Measurements from ENCODE around the gene METTL23. TPM values are rescaled to one million over a fixed set of nuclear protein-coding genes. Genes with fewer than 3 reads are reported as not detected.
A peak's percentile ranks its signal among the peaks of the same experiment; 100 is the strongest.

Gene METTL23
- total and polyA plus RNA-seq, 2 donors (not counting 3 experiments of a cell fraction or from before 2014, with no cell fraction given) = 19.5 to 33.4 TPM

DNA sequence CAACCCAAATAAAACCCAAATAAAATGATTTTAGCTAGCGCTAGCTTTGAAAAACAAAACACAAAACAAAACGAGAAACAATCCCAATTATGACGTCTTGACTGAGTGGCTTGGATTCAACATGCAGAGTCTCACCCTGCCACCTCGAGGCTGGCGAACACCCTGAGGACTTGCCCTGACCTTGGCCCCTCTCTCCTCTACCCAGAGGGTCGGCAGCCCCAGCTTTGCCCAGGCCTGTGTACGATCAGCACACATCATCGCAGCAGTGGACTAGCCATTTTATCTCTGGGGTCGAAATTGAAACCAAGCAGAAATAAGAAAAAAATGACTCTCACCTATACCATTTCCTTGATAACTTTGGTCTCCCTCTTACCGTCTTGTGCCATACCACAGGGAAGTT lies 5.2 kb upstream of the METTL23 start:
- CTCF ChIA-PET = interaction anchor here (1.6 kb wide), 1 partner anchor 40 kb away, joined by 4 read pairs; no protein-coding TSS in a partner anchor

DNA sequence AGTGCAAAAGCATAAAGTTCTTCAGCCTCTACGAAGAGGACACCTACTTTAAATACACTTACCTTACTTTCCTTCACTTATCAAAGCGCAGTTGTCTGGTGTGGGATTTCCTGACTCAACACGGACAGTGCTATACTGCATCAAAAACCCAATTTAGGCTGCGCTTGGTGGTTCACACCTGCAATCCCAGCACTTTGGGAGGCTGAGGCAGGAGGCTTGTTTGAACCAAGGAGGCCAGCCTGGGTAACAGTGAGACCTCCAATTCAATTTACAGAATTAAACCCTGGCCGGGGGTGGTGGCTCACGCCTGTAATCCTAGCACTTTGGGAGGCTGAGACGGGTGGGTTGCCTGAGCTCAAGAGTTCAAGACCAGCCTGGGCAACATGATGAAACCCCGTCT lies 4.4 kb upstream of the METTL23 start:
- no peak for TF ChIP-seq GATA2 (IDR thresholded peaks at IDR 0.05; ENCODE audit: insufficient read depth, insufficient read length, low read depth, low read length)
- TF ChIP-seq POLR2A (IDR thresholded peaks at IDR 0.05; ENCODE audit: low read depth, low read length) = no peak
- TF ChIP-seq, protein P1, sequence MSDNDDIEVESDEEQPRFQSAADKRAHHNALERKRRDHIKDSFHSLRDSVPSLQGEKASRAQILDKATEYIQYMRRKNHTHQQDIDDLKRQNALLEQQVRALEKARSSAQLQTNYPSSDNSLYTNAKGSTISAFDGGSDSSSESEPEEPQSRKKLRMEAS (IDR thresholded peaks at IDR 0.05; ENCODE audit: insufficient read depth, insufficient read length) = no peak
- TF ChIP-seq EZH2 (IDR thresholded peaks at IDR 0.05; ENCODE audit: borderline replicate concordance, low read depth, low read length, severe bottlenecking) = no peak
- TF ChIP-seq JUN (IDR thresholded peaks at IDR 0.05; ENCODE audit: borderline replicate concordance, insufficient read depth, insufficient read length, low read depth) = no peak
- TF ChIP-seq POLR2AphosphoS5 (IDR thresholded peaks at IDR 0.05; ENCODE audit: insufficient read depth, low read depth, low read length) = no peak
- no peak for TF ChIP-seq MYC (IDR thresholded peaks at IDR 0.05; ENCODE audit: low read depth, low read length)
- TF ChIP-seq FOS (IDR thresholded peaks at IDR 0.05; ENCODE audit: borderline replicate concordance, insufficient read depth, low read length) = no peak
- TF ChIP-seq, protein P2, sequence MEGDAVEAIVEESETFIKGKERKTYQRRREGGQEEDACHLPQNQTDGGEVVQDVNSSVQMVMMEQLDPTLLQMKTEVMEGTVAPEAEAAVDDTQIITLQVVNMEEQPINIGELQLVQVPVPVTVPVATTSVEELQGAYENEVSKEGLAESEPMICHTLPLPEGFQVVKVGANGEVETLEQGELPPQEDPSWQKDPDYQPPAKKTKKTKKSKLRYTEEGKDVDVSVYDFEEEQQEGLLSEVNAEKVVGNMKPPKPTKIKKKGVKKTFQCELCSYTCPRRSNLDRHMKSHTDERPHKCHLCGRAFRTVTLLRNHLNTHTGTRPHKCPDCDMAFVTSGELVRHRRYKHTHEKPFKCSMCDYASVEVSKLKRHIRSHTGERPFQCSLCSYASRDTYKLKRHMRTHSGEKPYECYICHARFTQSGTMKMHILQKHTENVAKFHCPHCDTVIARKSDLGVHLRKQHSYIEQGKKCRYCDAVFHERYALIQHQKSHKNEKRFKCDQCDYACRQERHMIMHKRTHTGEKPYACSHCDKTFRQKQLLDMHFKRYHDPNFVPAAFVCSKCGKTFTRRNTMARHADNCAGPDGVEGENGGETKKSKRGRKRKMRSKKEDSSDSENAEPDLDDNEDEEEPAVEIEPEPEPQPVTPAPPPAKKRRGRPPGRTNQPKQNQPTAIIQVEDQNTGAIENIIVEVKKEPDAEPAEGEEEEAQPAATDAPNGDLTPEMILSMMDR (IDR thresholded peaks at IDR 0.05; ENCODE audit: extremely low read depth in 1 of 2, insufficient read depth in 1 of 2, low read depth in 1 of 2, low read length in 2 of 2) = no peak
- H3K36me3 ChIP-seq (ENCODE audit: control insufficient read depth in 2 of 2, extremely low read depth in 1 of 2, insufficient read depth in 2 of 2, low read length in 2 of 2) = peaks cover 20 to 35% of the 10 kb centered on the region in 2 experiments
- no peaks in the 10 kb centered on the region for H3K27me3 ChIP-seq (ENCODE audit: control insufficient read depth in 2 of 2, insufficient read depth in 2 of 2, low read length in 2 of 2)
- H3K9ac ChIP-seq (replicated peaks; ENCODE audit: extremely low read depth, insufficient read depth, low read length) = peak overlapping the region; percentile 4
- CTCF ChIA-PET = no interaction called here
- H3K4me2 ChIP-seq (ENCODE audit: insufficient read depth, low read length) = no peak overlapping the region
- H3K9me1 ChIP-seq (replicated peaks; ENCODE audit: control insufficient read depth, extremely low read depth, insufficient read depth, low read length) = no peaks in the 10 kb centered on the region
- BruUV-seq (replicated peaks) = no TSS peak
- H3K27ac ChIP-seq (ENCODE audit: insufficient read depth, low read depth, low read length) = no peak overlapping the region
- H4K20me1 ChIP-seq (replicated peaks; ENCODE audit: control insufficient read depth, extremely low read depth, insufficient read depth, low read length) = no peaks in the 10 kb centered on the region
- H3K4me3 ChIP-seq (replicated peaks in 1 of 3; ENCODE audit: insufficient read depth in 1 of 3, low read depth in 1 of 3, low read length in 3 of 3) = no peak overlapping the region
- peaks cover 11% of the 10 kb centered on the region for H3K4me1 ChIP-seq (ENCODE audit: control insufficient read depth, extremely low read depth, insufficient read depth, low read length)
- FAIRE-seq = no peak
- intact Hi-C loops (cut with micrococcal nuclease) = no loop called here
- DNase-seq (ENCODE audit: low read depth, low spot score) = no peak
- H3K79me2 ChIP-seq (ENCODE audit: control insufficient read depth, insufficient read depth, low read length) = peaks cover 42% of the 10 kb centered on the region
- no peaks in the 10 kb centered on the region for H3K9me3 ChIP-seq (replicated peaks; ENCODE audit: control insufficient read depth, insufficient read depth, low read length)
- POLR2A ChIA-PET = no interaction called here
- dilution Hi-C loops (cut with MboI; ENCODE audit: extremely low pct_ligation_motif_present, low sequenced_read_pairs) = no loop called here
- no peak overlapping the region for H2AFZ ChIP-seq (ENCODE audit: low read depth, low read length)

More for the DNA sequence above, 5.2 kb upstream of the METTL23 start:
- no peak overlapping the region for H3K9ac ChIP-seq (replicated peaks; ENCODE audit: extremely low read depth, insufficient read depth, low read length)
- POLR2A ChIA-PET = no interaction called here
- peaks cover 21 to 36% of the 10 kb centered on the region in 2 experiments for H3K36me3 ChIP-seq (ENCODE audit: control insufficient read depth in 2 of 2, extremely low read depth in 1 of 2, insufficient read depth in 2 of 2, low read length in 2 of 2)
- FAIRE-seq = no peak
- no peak overlapping the region for H3K4me2 ChIP-seq (ENCODE audit: insufficient read depth, low read length)
- no TSS peak for BruUV-seq (replicated peaks)
- no peak for DNase-seq (ENCODE audit: low read depth, low spot score)
- H4K20me1 ChIP-seq (replicated peaks; ENCODE audit: control insufficient read depth, extremely low read depth, insufficient read depth, low read length) = no peaks in the 10 kb centered on the region
- H3K9me3 ChIP-seq (replicated peaks; ENCODE audit: control insufficient read depth, insufficient read depth, low read length) = no peaks in the 10 kb centered on the region
- peaks cover 40% of the 10 kb centered on the region for H3K79me2 ChIP-seq (ENCODE audit: control insufficient read depth, insufficient read depth, low read length)
- H3K27me3 ChIP-seq (ENCODE audit: control insufficient read depth in 2 of 2, insufficient read depth in 2 of 2, low read length in 2 of 2) = no peaks in the 10 kb centered on the region
- H3K27ac ChIP-seq (ENCODE audit: insufficient read depth, low read depth, low read length) = no peak overlapping the region
- intact Hi-C loops (cut with micrococcal nuclease) = no loop called here
- no peak overlapping the region for H2AFZ ChIP-seq (ENCODE audit: low read depth, low read length)
- peaks cover 12% of the 10 kb centered on the region for H3K4me1 ChIP-seq (ENCODE audit: control insufficient read depth, extremely low read depth, insufficient read depth, low read length)
- no peak overlapping the region for H3K4me3 ChIP-seq (replicated peaks in 1 of 3; ENCODE audit: insufficient read depth in 1 of 3, low read depth in 1 of 3, low read length in 3 of 3)
- dilution Hi-C loops (cut with MboI; ENCODE audit: extremely low pct_ligation_motif_present, low sequenced_read_pairs) = no loop called here
- TF ChIP-seq, protein P1 (IDR thresholded peaks at IDR 0.05; ENCODE audit: insufficient read depth, insufficient read length) = no peak
- TF ChIP-seq, protein P2 (IDR thresholded peaks at IDR 0.05; ENCODE audit: extremely low read depth in 1 of 2, insufficient read depth in 1 of 2, low read depth in 1 of 2, low read length in 2 of 2) = no peak
- no peak for TF ChIP-seq POLR2A (IDR thresholded peaks at IDR 0.05; ENCODE audit: low read depth, low read length)
- TF ChIP-seq FOS (IDR thresholded peaks at IDR 0.05; ENCODE audit: borderline replicate concordance, insufficient read depth, low read length) = no peak
- no peak for TF ChIP-seq EZH2 (IDR thresholded peaks at IDR 0.05; ENCODE audit: borderline replicate concordance, low read depth, low read length, severe bottlenecking)
- no peaks in the 10 kb centered on the region for H3K9me1 ChIP-seq (replicated peaks; ENCODE audit: control insufficient read depth, extremely low read depth, insufficient read depth, low read length)

Measured in endothelial cell of umbilical vein (primary cell).